ENCODE data around the gene PLA2G2D. TPM values are rescaled to one million over a fixed set of nuclear protein-coding genes. Genes with fewer than 3 reads are reported as not detected.

PLA2G2D gene, protein sequence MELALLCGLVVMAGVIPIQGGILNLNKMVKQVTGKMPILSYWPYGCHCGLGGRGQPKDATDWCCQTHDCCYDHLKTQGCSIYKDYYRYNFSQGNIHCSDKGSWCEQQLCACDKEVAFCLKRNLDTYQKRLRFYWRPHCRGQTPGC
- not detected in 2 replicates for total RNA-seq (2014; rRNA removed; shearing (Covaris generic); ENCODE audit: low replicate concordance)

DNA sequence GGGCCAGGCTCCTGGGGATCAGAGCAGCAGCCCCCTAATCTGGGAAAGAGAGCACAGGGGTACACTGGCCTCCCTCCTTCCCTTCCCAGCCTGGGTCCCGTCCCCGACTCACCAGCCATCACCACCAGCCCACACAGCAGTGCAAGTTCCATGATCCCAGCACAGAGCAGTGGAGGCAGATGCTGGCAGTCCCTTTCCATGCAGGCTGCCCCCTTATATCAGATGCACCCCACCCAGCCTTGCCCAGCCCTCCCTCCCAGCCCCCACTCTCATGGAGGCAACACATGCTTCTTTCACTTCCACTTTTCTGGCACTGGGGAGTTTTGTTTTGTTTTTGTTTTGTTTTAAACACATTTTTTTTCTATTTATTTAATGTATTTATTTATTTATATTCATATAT, at the start of gene PLA2G2D:
PLA2G2D (minus strand) TSS at position 190 of the 400 bp plus-strand sequence; CDS start at position 152, 38 bp downstream.
- H3K36me3 ChIP-seq, result no peaks in the 10 kb centered on the region

DNA sequence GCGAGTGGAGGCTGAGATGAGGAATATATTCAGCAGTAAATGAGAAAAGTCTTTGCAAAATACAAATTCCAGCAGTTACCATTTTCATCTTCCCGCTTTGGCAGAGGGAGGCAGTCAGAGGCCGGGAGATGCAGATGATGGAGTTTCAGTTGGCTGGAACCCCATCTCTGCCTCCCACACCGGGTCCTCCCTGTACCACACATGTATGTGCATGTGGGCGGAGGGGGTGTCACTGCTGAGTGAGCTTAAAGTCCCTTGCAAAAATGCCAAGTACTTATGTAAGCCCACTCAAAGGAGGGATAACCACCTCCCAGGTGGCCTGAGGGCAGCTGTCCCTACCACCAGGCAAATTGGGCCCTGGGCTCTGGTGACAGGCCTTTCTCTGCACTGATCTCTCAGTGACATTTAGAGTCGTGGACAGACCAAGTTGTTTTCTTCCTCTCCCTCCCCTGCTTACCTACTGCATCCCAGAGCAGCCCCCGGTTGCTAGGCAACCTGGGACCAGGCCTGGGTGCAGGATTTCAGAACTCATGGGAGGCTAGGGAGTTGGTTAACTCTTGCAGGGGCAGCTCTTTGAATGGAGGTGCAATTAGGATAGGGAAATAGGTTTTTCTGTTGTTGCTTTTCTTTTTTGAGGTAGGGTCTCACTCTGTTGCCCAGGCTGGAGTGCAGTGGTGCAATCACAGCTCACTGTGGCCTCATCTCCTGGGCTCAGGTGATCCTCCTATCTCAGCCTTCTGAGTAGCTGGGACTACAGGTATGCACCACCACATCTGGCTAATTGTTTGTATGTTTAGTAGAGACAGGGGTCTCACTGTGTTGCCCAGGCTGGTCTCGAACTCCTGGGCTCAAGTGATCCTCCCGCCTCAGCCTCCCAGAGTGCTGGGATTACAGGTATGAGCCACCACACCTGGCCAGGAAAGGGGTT, 49.5 kb upstream of the PLA2G2D start:
- Histone ChIP-seq H3K27me3 (no peaks in the 10 kb centered on the region), H3K9me3 (no peaks in the 10 kb centered on the region), H3K4me3 (no peak overlapping the region), H3K36me3 (no peaks in the 10 kb centered on the region)
- no peak for DNase-seq

More for the DNA sequence above, at the start of gene PLA2G2D:
- Histone ChIP-seq H3K9me3 (no peaks in the 10 kb centered on the region), H3K4me3 (no peak within 1 kb of the TSS), H3K27me3 (no peaks in the 10 kb centered on the region)
- no peak for DNase-seq

DNA sequence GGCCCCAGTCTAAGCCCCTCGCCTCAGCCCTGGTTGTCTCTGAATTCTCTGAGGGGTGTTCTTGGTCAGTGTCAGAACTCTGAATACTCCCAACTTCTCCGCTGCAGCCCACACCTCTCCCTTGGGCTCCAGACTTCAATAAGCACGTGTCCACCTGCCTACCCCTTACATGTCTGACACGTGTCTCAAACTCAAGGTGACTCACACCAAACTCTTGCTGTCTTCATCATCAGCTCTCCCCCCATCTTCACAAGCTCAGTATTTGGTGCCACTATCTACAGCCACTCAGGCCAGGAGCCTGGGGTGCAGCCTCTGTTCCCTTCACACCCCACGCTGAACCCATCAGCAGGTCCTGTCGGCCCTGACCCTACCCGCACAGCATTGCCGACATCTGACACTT, 47.8 kb upstream of the PLA2G2D start:
- H3K4me3 ChIP-seq, result no peak overlapping the region
- H3K9me3 ChIP-seq, result no peaks in the 10 kb centered on the region
- no peak for DNase-seq
- no peaks in the 10 kb centered on the region for H3K36me3 ChIP-seq
- no peaks in the 10 kb centered on the region for H3K27me3 ChIP-seq

GRCh38 chr1:20166051-20166450, 46.7 kb upstream of the PLA2G2D start:
- DNase-seq, result peak; percentile 41

GRCh38 chr1:20165522-20165951, 46.2 kb upstream of the PLA2G2D start:
- Histone ChIP-seq H3K36me3 (no peaks in the 10 kb centered on the region), H3K27me3 (no peaks in the 10 kb centered on the region), H3K9me3 (peaks cover 3% of the 10 kb centered on the region; the same call in 1 of the 2 replicates), H3K4me3 (no peak overlapping the region)
- no peak for DNase-seq

More at GRCh38 chr1:20166051-20166450, 46.7 kb upstream of the PLA2G2D start:
- H3K9me3 ChIP-seq, result no peaks in the 10 kb centered on the region
- H3K27me3 ChIP-seq, result no peaks in the 10 kb centered on the region
- no peaks in the 10 kb centered on the region for H3K36me3 ChIP-seq
- no peak overlapping the region for H3K4me3 ChIP-seq

GRCh38 chr1:20164694-20165202, 45.4 kb upstream of the PLA2G2D start:
- Histone ChIP-seq H3K36me3 (no peaks in the 10 kb centered on the region), H3K9me3 (peaks cover 8% of the 10 kb centered on the region; the same call in 1 of the 2 replicates), H3K27me3 (no peaks in the 10 kb centered on the region), H3K4me3 (no peak overlapping the region)
- no peak for DNase-seq

DNA sequence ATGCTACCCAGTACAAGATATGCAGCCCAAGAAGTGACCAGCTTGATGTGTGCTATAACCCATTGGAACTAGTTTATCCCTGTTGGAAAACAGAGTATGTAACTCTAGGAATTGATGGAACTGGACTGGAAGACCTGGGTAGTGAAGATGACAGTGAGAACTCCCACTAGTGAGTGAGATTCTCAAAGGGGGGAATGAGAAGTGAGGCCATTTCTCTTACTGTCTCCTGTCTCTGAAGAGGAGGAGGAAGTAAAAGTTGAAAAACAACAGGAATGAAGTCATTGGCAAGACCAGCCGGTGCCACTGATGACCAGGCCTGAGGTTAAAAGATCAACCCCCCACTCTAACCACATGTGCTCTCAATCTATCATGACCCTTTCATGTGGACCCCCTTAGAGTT, 40.7 kb upstream of the PLA2G2D start:
- no peak for DNase-seq
- Histone ChIP-seq H3K9me3 (peaks cover 8% of the 10 kb centered on the region; the same call in 1 of the 2 replicates), H3K4me3 (no peak overlapping the region), H3K27me3 (no peaks in the 10 kb centered on the region), H3K36me3 (no peaks in the 10 kb centered on the region)

DNA sequence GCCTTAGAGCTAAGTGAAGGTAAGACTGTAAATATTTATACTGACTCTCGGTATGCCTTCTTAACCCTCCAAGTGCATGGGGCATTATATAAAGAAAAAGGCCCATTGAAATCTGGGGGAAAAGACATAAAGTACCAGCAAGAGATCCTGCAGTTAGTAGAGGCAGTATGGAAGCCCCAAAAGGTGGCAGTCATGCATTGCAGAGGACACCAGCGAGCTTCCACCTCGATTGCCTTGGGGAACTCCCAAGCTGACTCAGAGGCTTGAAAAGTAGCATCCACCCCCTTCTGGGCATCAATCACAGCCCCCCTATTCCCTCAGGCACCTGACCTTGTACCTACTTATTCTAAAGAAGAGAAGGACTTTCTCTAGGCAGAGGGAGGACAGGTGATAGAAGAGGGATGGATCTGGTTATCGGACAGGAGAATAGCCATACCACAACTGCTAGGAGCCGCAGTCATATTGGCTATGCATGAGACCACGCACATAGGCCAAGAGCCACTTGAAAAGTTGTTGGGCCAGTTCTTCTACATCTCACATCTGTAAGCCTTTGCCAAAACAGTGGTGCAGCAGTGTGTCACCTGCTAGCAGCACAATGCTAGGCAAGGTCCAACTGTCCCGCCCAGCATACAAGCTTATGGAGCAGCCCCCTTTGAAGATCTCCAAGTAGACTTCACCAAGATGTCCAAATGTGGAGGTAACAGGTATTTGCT, 39.2 kb upstream of the PLA2G2D start:
- H3K9me3 ChIP-seq, result peaks cover 8% of the 10 kb centered on the region; the same call in 1 of the 2 replicates
- DNase-seq, result no peak
- no peaks in the 10 kb centered on the region for H3K36me3 ChIP-seq
- no peaks in the 10 kb centered on the region for H3K27me3 ChIP-seq
- no peak overlapping the region for H3K4me3 ChIP-seq

GRCh38 chr1:20154301-20154831, 35.0 kb upstream of the PLA2G2D start:
- DNase-seq, result no peak

DNA sequence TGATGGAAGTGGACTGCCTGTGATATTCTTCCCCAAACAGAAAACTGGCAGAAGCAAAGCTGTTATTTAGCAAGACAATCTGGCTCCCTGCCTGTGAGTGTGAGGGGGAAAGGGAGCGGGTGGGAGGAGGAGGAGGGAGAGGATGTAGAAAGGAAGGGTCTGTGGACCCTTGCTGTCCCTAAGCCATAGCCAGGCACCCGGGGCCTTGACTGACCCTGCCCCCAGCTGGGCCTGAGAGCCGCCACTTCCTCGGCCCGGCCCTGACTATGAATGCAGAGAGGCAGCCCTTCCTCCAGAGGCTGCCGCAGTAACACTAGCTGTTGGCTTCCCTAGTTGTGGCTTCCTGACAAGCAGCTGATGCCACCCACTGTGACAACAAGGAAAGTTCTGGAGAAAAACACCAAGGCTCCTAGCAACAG, 33.7 kb upstream of the PLA2G2D start:
- no peaks in the 10 kb centered on the region for H3K9me3 ChIP-seq
- no peak for DNase-seq

More at GRCh38 chr1:20154301-20154831, 35.0 kb upstream of the PLA2G2D start:
- Histone ChIP-seq H3K36me3 (no peaks in the 10 kb centered on the region), H3K4me3 (no peak overlapping the region), H3K27me3 (no peaks in the 10 kb centered on the region), H3K9me3 (no peaks in the 10 kb centered on the region)

GRCh38 chr1:20152599-20152930, 33.2 kb upstream of the PLA2G2D start:
- DNase-seq, result no peak
- H3K4me3 ChIP-seq, result no peak overlapping the region

More for the DNA sequence above, 33.7 kb upstream of the PLA2G2D start:
- Histone ChIP-seq H3K36me3 (no peaks in the 10 kb centered on the region), H3K27me3 (no peaks in the 10 kb centered on the region), H3K4me3 (no peak overlapping the region)

GRCh38 chr1:20151906-20152598, 32.7 kb upstream of the PLA2G2D start:
- Histone ChIP-seq H3K9me3 (no peaks in the 10 kb centered on the region), H3K4me3 (peak overlapping the region; percentile 18), H3K36me3 (no peaks in the 10 kb centered on the region), H3K27me3 (no peaks in the 10 kb centered on the region)
- peak; percentile 77 for DNase-seq

More at GRCh38 chr1:20152599-20152930, 33.2 kb upstream of the PLA2G2D start:
- Histone ChIP-seq H3K36me3 (no peaks in the 10 kb centered on the region), H3K27me3 (no peaks in the 10 kb centered on the region), H3K9me3 (no peaks in the 10 kb centered on the region)

DNA sequence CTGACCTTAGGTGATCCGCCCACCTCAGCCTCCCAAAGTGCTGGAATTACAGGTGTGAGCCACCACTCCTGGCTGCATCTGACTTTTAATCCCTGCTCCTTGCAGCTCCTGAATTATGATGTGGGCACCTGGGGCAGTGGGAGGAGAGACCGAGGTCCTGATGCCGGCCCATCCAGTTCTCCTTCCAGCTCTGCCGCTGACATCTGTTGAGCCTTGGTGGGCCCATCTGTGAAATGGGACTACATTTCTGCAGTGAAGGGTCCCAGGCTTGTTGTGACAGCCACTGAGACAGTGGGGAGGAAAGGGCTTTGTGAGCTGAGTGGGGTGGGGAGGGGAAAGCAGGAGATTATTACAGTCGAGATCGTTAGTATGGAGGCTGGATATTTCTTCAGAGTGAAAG, 31.6 kb upstream of the PLA2G2D start:
- Histone ChIP-seq H3K27me3 (no peaks in the 10 kb centered on the region), H3K9me3 (no peaks in the 10 kb centered on the region), H3K4me3 (no peak overlapping the region), H3K36me3 (no peaks in the 10 kb centered on the region)
- DNase-seq, result no peak

DNA sequence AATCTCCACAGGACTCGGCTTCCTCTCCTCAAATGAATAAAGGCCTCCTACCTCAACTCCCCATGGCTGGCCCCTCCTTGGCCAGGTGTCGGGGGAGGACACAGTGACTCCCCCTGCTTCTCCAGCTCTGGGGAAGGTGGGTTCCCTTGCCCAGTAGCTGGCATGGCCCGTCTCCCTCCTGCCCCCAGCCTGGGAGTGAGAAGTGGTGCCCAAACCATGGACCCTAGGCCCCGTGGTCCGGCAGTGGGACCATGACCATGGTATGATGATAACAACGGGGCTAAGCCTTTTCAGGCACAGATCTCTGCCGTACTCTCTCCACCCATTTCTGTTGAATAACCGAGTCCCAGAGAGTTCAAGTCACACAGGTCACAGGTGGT, 31.0 kb upstream of the PLA2G2D start:
- H3K9me3 ChIP-seq, result no peaks in the 10 kb centered on the region
- no peak overlapping the region for H3K4me3 ChIP-seq
- no peaks in the 10 kb centered on the region for H3K36me3 ChIP-seq
- no peak for DNase-seq
- H3K27me3 ChIP-seq, result no peaks in the 10 kb centered on the region

- DNase-seq, result no peak
- H3K9me3 ChIP-seq, result no peaks in the 10 kb centered on the region
- H3K36me3 ChIP-seq, result no peaks in the 10 kb centered on the region
- H3K27me3 ChIP-seq, result no peaks in the 10 kb centered on the region
- H3K4me3 ChIP-seq, result no peak overlapping the region
Measured at GRCh38 chr1:20149601-20150325, 30.4 kb upstream of the PLA2G2D start.
